Natural killer cell (primary cell): ENCODE data around the gene NHERF1. TPM values are rescaled to one million over a fixed set of nuclear protein-coding genes. Genes with fewer than 3 reads are reported as not detected.

ENCODE experiments used
- ATAC-seq, 3 donors: fragments of 150-1000 bp in 2 of 3; fragments of 200-7000 bp in 1 of 3; cut with Tn5 transposase; 1 replicate in 1 of 3; 2 replicates in 2 of 3; pipeline ENCODE4 v1.10.0; 2021; ENCODE audit warnings: mild to moderate bottlenecking in 2 of 3, moderate library complexity in 2 of 3
- DNase-seq, 2 donors: peaks; one replicate each; pipeline versions ENCODE4 v3.0.0 to v3.0.0-alpha.2; 2013 to 2021; ENCODE audit warnings: mixed read lengths in 1 of 2
- H3K27ac ChIP-seq: one replicate; pipeline ENCODE4 v1.5.1; 2013; ENCODE audit warnings: mild to moderate bottlenecking, low read length
- H3K27me3 ChIP-seq: one replicate; pipeline ENCODE4 v1.6.1; 2013; ENCODE audit warnings: low read length; ENCODE audit not compliant: control insufficient read depth, insufficient read depth
- H3K36me3 ChIP-seq: one replicate; pipeline ENCODE4 v1.6.1; 2013; ENCODE audit warnings: low read length; ENCODE audit not compliant: control insufficient read depth, insufficient read depth
- H3K4me1 ChIP-seq: one replicate; pipeline ENCODE4 v1.6.1; 2013; ENCODE audit warnings: low read length; ENCODE audit not compliant: control insufficient read depth, insufficient read depth
- H3K4me3 ChIP-seq: one replicate; pipeline ENCODE4 v1.5.1; 2013; ENCODE audit warnings: low read length
- H3K9me3 ChIP-seq: one replicate; pipeline ENCODE4 v1.6.1; 2013; ENCODE audit warnings: low read length; ENCODE audit not compliant: control insufficient read depth, insufficient read depth
- H3K27ac Mint-ChIP-seq, 2 donors: one replicate each; pipeline ENCODE4 v1.8.0; 2022; ENCODE audit warnings: mild to moderate bottlenecking in 2 of 2, mixed read lengths in 2 of 2, moderate library complexity in 1 of 2
- H3K27me3 Mint-ChIP-seq, 2 donors: one replicate each; pipeline ENCODE4 v1.8.0; 2022; ENCODE audit warnings: low read depth in 2 of 2, mixed read lengths in 2 of 2
- H3K36me3 Mint-ChIP-seq: one replicate; pipeline ENCODE4 v1.8.0; 2022; ENCODE audit warnings: mixed read lengths
- H3K4me1 Mint-ChIP-seq, 2 donors: one replicate each; pipeline ENCODE4 v1.8.0; 2022; ENCODE audit warnings: mixed read lengths in 2 of 2
- H3K4me3 Mint-ChIP-seq: one replicate; pipeline ENCODE4 v1.8.0; 2022; ENCODE audit warnings: mild to moderate bottlenecking, moderate library complexity, mixed read lengths
- H3K9me3 Mint-ChIP-seq, 2 donors: one replicate each; pipeline ENCODE4 v1.8.0; 2022; ENCODE audit warnings: mixed read lengths in 2 of 2
- WGBS: methylation state at CpG from one replicate; pipeline ENCODE4 v1.1.7; 2013; ENCODE audit warnings: missing lambda C conversion rate; ENCODE audit not compliant: insufficient coverage; 5-methylcytosine and 5-hydroxymethylcytosine counted together
- intact Hi-C: fragments of 100-400 bp; cut with micrococcal nuclease; formaldehyde crosslinking; loops from one replicate; pipeline ENCODE4 v1.14.2; 2022
- total RNA-seq, 4 donors: library from RNA; stranded (reverse); fragments of 120-200 nt in 1 of 4; gene quantifications; one replicate each; pipeline versions ENCODE4 v1.2.3 to v1.2.4, GENCODE V29; 2013 to 2022
- TF ChIP-seq, protein P1 (sequence below): fragments of 200-600 bp; IDR thresholded peaks from one replicate; pipeline ENCODE4 v1.8.0; 2022; ENCODE audit warnings: antibody characterized with exemption

Gene NHERF1
- total RNA-seq, 3 donors from 2014 or later (not counting 1 experiment from before 2014, with no cell fraction given) = 323 to 372 (median 362) TPM

GRCh38 chr17:74803971-74804370, 55.5 kb downstream of the NHERF1 start:
- intact Hi-C loops = no loop called here
- H3K36me3 ChIP-seq = peaks cover 34% of the 10 kb centered on the region
- no peaks in the 10 kb centered on the region for H3K27me3 ChIP-seq
- Mint-ChIP-seq H3K4me1 (peaks cover 0 to 5% of the 10 kb centered on the region in 2 donors), H3K27ac (no peak overlapping the region), H3K9me3 (no peaks in the 10 kb centered on the region), H3K4me3 (no peak overlapping the region), H3K36me3 (no peaks in the 10 kb centered on the region), H3K27me3 (no peaks in the 10 kb centered on the region)
- TF ChIP-seq, protein P1, sequence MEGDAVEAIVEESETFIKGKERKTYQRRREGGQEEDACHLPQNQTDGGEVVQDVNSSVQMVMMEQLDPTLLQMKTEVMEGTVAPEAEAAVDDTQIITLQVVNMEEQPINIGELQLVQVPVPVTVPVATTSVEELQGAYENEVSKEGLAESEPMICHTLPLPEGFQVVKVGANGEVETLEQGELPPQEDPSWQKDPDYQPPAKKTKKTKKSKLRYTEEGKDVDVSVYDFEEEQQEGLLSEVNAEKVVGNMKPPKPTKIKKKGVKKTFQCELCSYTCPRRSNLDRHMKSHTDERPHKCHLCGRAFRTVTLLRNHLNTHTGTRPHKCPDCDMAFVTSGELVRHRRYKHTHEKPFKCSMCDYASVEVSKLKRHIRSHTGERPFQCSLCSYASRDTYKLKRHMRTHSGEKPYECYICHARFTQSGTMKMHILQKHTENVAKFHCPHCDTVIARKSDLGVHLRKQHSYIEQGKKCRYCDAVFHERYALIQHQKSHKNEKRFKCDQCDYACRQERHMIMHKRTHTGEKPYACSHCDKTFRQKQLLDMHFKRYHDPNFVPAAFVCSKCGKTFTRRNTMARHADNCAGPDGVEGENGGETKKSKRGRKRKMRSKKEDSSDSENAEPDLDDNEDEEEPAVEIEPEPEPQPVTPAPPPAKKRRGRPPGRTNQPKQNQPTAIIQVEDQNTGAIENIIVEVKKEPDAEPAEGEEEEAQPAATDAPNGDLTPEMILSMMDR = no peak
- H3K4me3 ChIP-seq = no peak overlapping the region
- 99% methylated on average over 5 of the region's 5 CpGs for WGBS
- no peak for DNase-seq
- H3K4me1 ChIP-seq = no peaks in the 10 kb centered on the region
- H3K9me3 ChIP-seq = no peaks in the 10 kb centered on the region
- H3K27ac ChIP-seq = no peak overlapping the region
- no peak for ATAC-seq

DNA sequence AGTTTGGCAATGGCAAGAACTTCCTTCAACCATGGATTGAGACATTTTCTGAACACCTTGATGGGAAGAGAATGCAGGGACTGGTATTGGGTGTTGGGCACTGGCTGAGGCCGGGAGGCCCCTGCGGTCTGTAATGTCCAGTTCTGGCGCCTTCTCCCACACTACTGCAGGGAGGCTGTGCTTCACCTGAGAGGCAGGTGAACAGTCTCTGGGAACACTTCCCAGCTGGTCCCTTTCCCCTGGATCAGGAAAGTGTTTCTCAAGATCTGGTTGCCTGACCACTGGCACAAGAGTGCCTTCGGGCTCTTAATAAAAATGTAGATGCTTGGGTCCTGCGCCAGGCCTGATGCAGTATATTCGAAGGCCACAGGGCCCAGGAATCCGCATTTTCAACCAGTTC, 56.3 kb downstream of the NHERF1 start:
- intact Hi-C loops = no loop called here
- no peaks in the 10 kb centered on the region for H3K9me3 Mint-ChIP-seq
- H3K4me3 Mint-ChIP-seq = no peak overlapping the region
- Histone ChIP-seq H3K27me3 (no peaks in the 10 kb centered on the region), H3K9me3 (no peaks in the 10 kb centered on the region), H3K4me3 (no peak overlapping the region), H3K4me1 (peaks cover 5% of the 10 kb centered on the region), H3K36me3 (peaks cover 29% of the 10 kb centered on the region), H3K27ac (no peak overlapping the region)
- H3K27ac Mint-ChIP-seq = no peak overlapping the region
- no peaks in the 10 kb centered on the region for H3K27me3 Mint-ChIP-seq
- DNase-seq (no peak), ATAC-seq (no peak)
- peaks cover 0 to 5% of the 10 kb centered on the region in 2 donors for H3K4me1 Mint-ChIP-seq
- H3K36me3 Mint-ChIP-seq = no peaks in the 10 kb centered on the region
- 89% methylated on average over 7 of the region's 7 CpGs for WGBS
- TF ChIP-seq, protein P1 = no peak

DNA sequence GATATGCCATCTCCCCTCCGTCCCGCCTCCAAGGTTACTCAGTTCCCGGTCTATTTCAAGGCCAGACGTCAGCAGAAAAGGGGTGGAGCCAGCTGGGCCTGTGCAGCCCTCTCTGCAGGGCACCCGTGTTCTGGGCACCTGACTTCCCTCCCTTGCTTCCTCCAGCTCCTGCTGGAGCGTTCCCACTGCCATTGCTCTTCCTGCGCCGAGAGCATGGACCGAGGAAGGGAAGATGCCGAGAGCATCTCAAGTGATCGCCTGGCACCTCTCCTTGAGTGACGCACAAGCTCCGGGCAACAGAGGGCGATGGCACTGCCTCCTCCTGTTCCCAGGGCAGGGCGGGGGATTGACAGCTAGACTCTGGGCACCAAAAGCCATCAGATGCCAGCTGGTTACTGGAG, 57.2 kb downstream of the NHERF1 start:
- DNase-seq (no peak), ATAC-seq (no peak)
- H3K36me3 Mint-ChIP-seq = no peaks in the 10 kb centered on the region
- H3K4me1 Mint-ChIP-seq = peaks cover 0 to 5% of the 10 kb centered on the region in 2 donors
- H3K27me3 Mint-ChIP-seq = no peaks in the 10 kb centered on the region
- 92% methylated on average over 15 of the region's 15 CpGs for WGBS
- intact Hi-C loops = no loop called here
- H3K27ac ChIP-seq = no peak overlapping the region
- H3K9me3 Mint-ChIP-seq = no peaks in the 10 kb centered on the region
- no peak overlapping the region for H3K4me3 ChIP-seq
- H3K4me1 ChIP-seq = peaks cover 5% of the 10 kb centered on the region
- H3K27me3 ChIP-seq = no peaks in the 10 kb centered on the region
- H3K36me3 ChIP-seq = peaks cover 29% of the 10 kb centered on the region
- TF ChIP-seq, protein P1 = no peak
- H3K9me3 ChIP-seq = no peaks in the 10 kb centered on the region
- no peak overlapping the region for H3K27ac Mint-ChIP-seq
- no peak overlapping the region for H3K4me3 Mint-ChIP-seq

GRCh38 chr17:74806334-74806733, 57.9 kb downstream of the NHERF1 start:
- H3K9me3 Mint-ChIP-seq = no peaks in the 10 kb centered on the region
- TF ChIP-seq, protein P1 = no peak
- 90% methylated on average over 10 of the region's 10 CpGs for WGBS

More at GRCh38 chr17:74806334-74806733, 57.9 kb downstream of the NHERF1 start:
- ATAC-seq (no peak), DNase-seq (no peak)
- Mint-ChIP-seq H3K4me3 (no peak overlapping the region), H3K4me1 (peaks cover 0 to 5% of the 10 kb centered on the region in 2 donors), H3K36me3 (no peaks in the 10 kb centered on the region), H3K27ac (no peak overlapping the region), H3K27me3 (no peaks in the 10 kb centered on the region)
- intact Hi-C loops = no loop called here
- no peaks in the 10 kb centered on the region for H3K27me3 ChIP-seq
- H3K4me3 ChIP-seq = no peak overlapping the region
- H3K4me1 ChIP-seq = peaks cover 5% of the 10 kb centered on the region
- no peak overlapping the region for H3K27ac ChIP-seq
- peaks cover 27% of the 10 kb centered on the region for H3K36me3 ChIP-seq
- H3K9me3 ChIP-seq = no peaks in the 10 kb centered on the region
